ENCODE measurements around the gene ZNF239.

DNA sequence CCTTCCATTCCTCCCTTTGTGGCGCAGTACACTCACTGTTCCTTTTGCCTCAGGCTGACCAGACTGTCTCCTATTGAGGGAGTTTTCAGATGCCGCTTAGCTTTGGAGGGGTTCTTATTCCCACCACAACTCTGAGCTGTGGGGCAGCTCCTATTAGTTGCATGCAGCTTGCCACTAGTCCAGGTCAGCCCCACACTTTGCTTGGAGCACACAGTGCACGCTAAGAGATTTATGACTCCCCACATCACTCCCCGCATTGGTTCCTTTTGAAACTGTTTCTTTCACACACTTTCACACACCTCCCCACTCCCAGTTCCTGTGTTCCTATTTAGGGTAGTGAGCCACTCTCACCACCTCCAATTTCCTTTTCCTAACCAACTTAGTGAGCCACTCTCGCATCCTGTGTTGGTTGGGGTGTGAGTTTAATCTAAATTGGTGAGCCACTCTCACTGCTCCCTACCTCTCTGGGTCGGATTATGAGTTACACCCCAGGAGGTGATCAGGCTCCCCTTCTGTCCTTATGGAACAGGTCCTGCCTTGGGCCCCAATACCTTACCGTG, 21.4 kb upstream of the ZNF239 start:
- TF ChIP-seq, protein P1, sequence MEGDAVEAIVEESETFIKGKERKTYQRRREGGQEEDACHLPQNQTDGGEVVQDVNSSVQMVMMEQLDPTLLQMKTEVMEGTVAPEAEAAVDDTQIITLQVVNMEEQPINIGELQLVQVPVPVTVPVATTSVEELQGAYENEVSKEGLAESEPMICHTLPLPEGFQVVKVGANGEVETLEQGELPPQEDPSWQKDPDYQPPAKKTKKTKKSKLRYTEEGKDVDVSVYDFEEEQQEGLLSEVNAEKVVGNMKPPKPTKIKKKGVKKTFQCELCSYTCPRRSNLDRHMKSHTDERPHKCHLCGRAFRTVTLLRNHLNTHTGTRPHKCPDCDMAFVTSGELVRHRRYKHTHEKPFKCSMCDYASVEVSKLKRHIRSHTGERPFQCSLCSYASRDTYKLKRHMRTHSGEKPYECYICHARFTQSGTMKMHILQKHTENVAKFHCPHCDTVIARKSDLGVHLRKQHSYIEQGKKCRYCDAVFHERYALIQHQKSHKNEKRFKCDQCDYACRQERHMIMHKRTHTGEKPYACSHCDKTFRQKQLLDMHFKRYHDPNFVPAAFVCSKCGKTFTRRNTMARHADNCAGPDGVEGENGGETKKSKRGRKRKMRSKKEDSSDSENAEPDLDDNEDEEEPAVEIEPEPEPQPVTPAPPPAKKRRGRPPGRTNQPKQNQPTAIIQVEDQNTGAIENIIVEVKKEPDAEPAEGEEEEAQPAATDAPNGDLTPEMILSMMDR (IDR thresholded peaks at IDR 0.05): no peak
- no peak for TF ChIP-seq POLR2A (IDR thresholded peaks at IDR 0.05)
